Measurements from ENCODE around the gene EFNB2. TPM values are rescaled to one million over a fixed set of nuclear protein-coding genes. Genes with fewer than 3 reads are reported as not detected.

The EFNB2 gene
- total RNA-seq, 4 donors from 2014 or later, result 46.8 to 84.2 (median 77.6) TPM

GRCh38 chr13:106505732-106506131 lies 29.7 kb downstream of the EFNB2 start:
- no peak for DNase-seq
- no peak for TF ChIP-seq EP300 (IDR thresholded peaks at IDR 0.05; ENCODE audit: low read depth)
- TF ChIP-seq POLR2A (IDR thresholded peaks at IDR 0.05), result no peak
- no peak for TF ChIP-seq CTCF (IDR thresholded peaks at IDR 0.05)
- no peak for TF ChIP-seq POLR2AphosphoS5 (IDR thresholded peaks at IDR 0.05)

GRCh38 chr13:106505295-106505694 lies 30.2 kb downstream of the EFNB2 start:
- 79 to 87% methylated on average over 4 of the region's 4 CpGs for WGBS, 2 donors (ENCODE audit: low coverage in 1 of 2)
- in situ Hi-C loops (cut with MboI; ENCODE audit: low pct_ligation_motif_present in 1 of 4, low pct_unique_long_range_greater_than_20kb in 1 of 4, low sequenced_read_pairs in 3 of 4) (loop anchor here in 2 of 4 donors (25.0 kb wide), 1 partner anchor 418 kb away; no protein-coding TSS in a partner anchor), intact Hi-C loops (cut with DNase I; ENCODE audit: low total_unique reads) (no loop called here)
- Histone ChIP-seq H3K36me3 (peaks cover 0 to 5% (median under 1%) of the 10 kb centered on the region in 4 donors), H3K4me3 (no peak overlapping the region), H3K27ac (no peak overlapping the region), H3K27me3 (no peaks in the 10 kb centered on the region), H3K9me3 (no peaks in the 10 kb centered on the region), H3K4me1 (peaks cover 0 to 4% (median 0%) of the 10 kb centered on the region in 4 donors)
- TF ChIP-seq POLR2A (IDR thresholded peaks at IDR 0.05) (no peak), EP300 (IDR thresholded peaks at IDR 0.05; ENCODE audit: low read depth) (no peak), CTCF (IDR thresholded peaks at IDR 0.05) (no peak), POLR2AphosphoS5 (IDR thresholded peaks at IDR 0.05) (no peak)
- DNase-seq, result no peak

More at GRCh38 chr13:106505732-106506131, 29.7 kb downstream of the EFNB2 start:
- no peak overlapping the region for H3K27ac ChIP-seq
- no peaks in the 10 kb centered on the region for H3K27me3 ChIP-seq
- in situ Hi-C loops (cut with MboI; ENCODE audit: low pct_ligation_motif_present in 1 of 4, low pct_unique_long_range_greater_than_20kb in 1 of 4, low sequenced_read_pairs in 3 of 4) (loop anchor here in 2 of 4 donors (25.0 kb wide), 1 partner anchor 418 kb away; no protein-coding TSS in a partner anchor), intact Hi-C loops (cut with DNase I; ENCODE audit: low total_unique reads) (no loop called here)
- no peaks in the 10 kb centered on the region for H3K9me3 ChIP-seq
- no peak overlapping the region for H3K4me3 ChIP-seq
- H3K4me1 ChIP-seq, result peaks cover 0 to 4% (median 0%) of the 10 kb centered on the region in 4 donors
- 89 to 91% methylated on average over 4 of the region's 4 CpGs for WGBS, 2 donors (ENCODE audit: low coverage in 1 of 2)
- peaks cover 0 to 5% (median 2%) of the 10 kb centered on the region in 4 donors for H3K36me3 ChIP-seq

GRCh38 chr13:106503730-106504453 lies 31.6 kb downstream of the EFNB2 start:
- H3K36me3 ChIP-seq, result peaks cover 0 to 5% (median 0%) of the 10 kb centered on the region in 4 donors
- no peak for DNase-seq
- no peaks in the 10 kb centered on the region for H3K27me3 ChIP-seq
- peaks cover 0 to 12% (median 2%) of the 10 kb centered on the region in 4 donors for H3K4me1 ChIP-seq
- in situ Hi-C loops (cut with MboI; ENCODE audit: low pct_ligation_motif_present in 1 of 4, low pct_unique_long_range_greater_than_20kb in 1 of 4, low sequenced_read_pairs in 3 of 4), result loop anchor here in 2 of 4 donors (25.0 kb wide), 1 partner anchor 417 kb away; no protein-coding TSS in a partner anchor
- H3K27ac ChIP-seq, result no peak overlapping the region
- intact Hi-C loops (cut with DNase I; ENCODE audit: low total_unique reads), result no loop called here
- no peaks in the 10 kb centered on the region for H3K9me3 ChIP-seq
- H3K4me3 ChIP-seq, result no peak overlapping the region
- 86% methylated on average over 2 to 9 of the region's 9 CpGs for WGBS, 2 donors (ENCODE audit: low coverage in 1 of 2)
- TF ChIP-seq EP300 (IDR thresholded peaks at IDR 0.05; ENCODE audit: low read depth), result no peak
- TF ChIP-seq CTCF (IDR thresholded peaks at IDR 0.05), result no peak
- TF ChIP-seq POLR2AphosphoS5 (IDR thresholded peaks at IDR 0.05), result no peak
- no peak for TF ChIP-seq POLR2A (IDR thresholded peaks at IDR 0.05)

GRCh38 chr13:106503272-106503671 lies 32.2 kb downstream of the EFNB2 start:
- TF ChIP-seq CTCF (IDR thresholded peaks at IDR 0.05) (no peak), POLR2AphosphoS5 (IDR thresholded peaks at IDR 0.05) (no peak), EP300 (IDR thresholded peaks at IDR 0.05; ENCODE audit: low read depth) (no peak), POLR2A (IDR thresholded peaks at IDR 0.05) (no peak)
- no peaks in the 10 kb centered on the region for H3K27me3 ChIP-seq
- no peak overlapping the region for H3K27ac ChIP-seq
- in situ Hi-C loops (cut with MboI; ENCODE audit: low pct_ligation_motif_present in 1 of 4, low pct_unique_long_range_greater_than_20kb in 1 of 4, low sequenced_read_pairs in 3 of 4) (loop anchor here in 2 of 4 donors (25.0 kb wide), 1 partner anchor 416 kb away; no protein-coding TSS in a partner anchor), intact Hi-C loops (cut with DNase I; ENCODE audit: low total_unique reads) (no loop called here)
- 71 to 79% methylated on average over 4 to 5 of the region's 5 CpGs for WGBS, 2 donors (ENCODE audit: low coverage in 1 of 2)
- no peaks in the 10 kb centered on the region for H3K9me3 ChIP-seq
- peaks cover 0 to 5% (median 0%) of the 10 kb centered on the region in 4 donors for H3K36me3 ChIP-seq
- H3K4me3 ChIP-seq, result no peak overlapping the region
- peaks cover 0 to 14% (median 5%) of the 10 kb centered on the region in 4 donors for H3K4me1 ChIP-seq
- DNase-seq, result no peak
